Trophoblast cell (in vitro differentiated cells and primary cell): ENCODE data around the gene LRRC2.

ENCODE experiments used
- DNase-seq, 2 donors: peaks; one replicate each; pipeline ENCODE4 v3.0.0-alpha.2; 2016
- H2AFZ ChIP-seq: 2 replicates; pipeline ENCODE4 v1.6.1; 2013; ENCODE audit warnings: low read length, moderate library complexity, mild to moderate bottlenecking; ENCODE audit not compliant: insufficient read depth, poor library complexity
- H2AK5ac ChIP-seq: 2 replicates; pipeline ENCODE4 v1.6.1; 2013; ENCODE audit warnings: mild to moderate bottlenecking, low read length
- H2BK120ac ChIP-seq: 2 replicates; pipeline ENCODE4 v1.6.1; 2013; ENCODE audit warnings: low read length, mild to moderate bottlenecking, moderate library complexity; ENCODE audit not compliant: insufficient read depth, poor library complexity
- H2BK12ac ChIP-seq: 2 replicates; pipeline ENCODE4 v1.6.1; 2013; ENCODE audit warnings: mild to moderate bottlenecking, low read length, moderate library complexity
- H2BK5ac ChIP-seq: 2 replicates; pipeline ENCODE4 v1.6.1; 2013; ENCODE audit warnings: low read length, low read depth, moderate library complexity, mild to moderate bottlenecking; ENCODE audit not compliant: poor library complexity
- H3K14ac ChIP-seq: 2 replicates; pipeline ENCODE4 v1.6.1; 2013; ENCODE audit warnings: mild to moderate bottlenecking, low read length
- H3K18ac ChIP-seq: 2 replicates; pipeline ENCODE4 v1.6.1; 2013; ENCODE audit warnings: mild to moderate bottlenecking, low read length
- H3K23ac ChIP-seq: 2 replicates; pipeline ENCODE4 v1.6.1; 2013; ENCODE audit warnings: low read length
- H3K27ac ChIP-seq: 2 replicates; pipeline ENCODE4 v1.5.1; 2013; ENCODE audit warnings: low read depth, mild to moderate bottlenecking, inconsistent platforms, low read length, moderate library complexity
- H3K27me3 ChIP-seq: 2 replicates; pipeline ENCODE4 v1.6.1; 2013; ENCODE audit warnings: inconsistent platforms, mild to moderate bottlenecking, low read length, moderate library complexity; ENCODE audit not compliant: insufficient read depth
- H3K36me3 ChIP-seq, 2 experiments: 1 replicate in 1 of 2; 2 replicates in 1 of 2; pipeline ENCODE4 v1.6.1; 2013; ENCODE audit warnings: low read length in 2 of 2, mild to moderate bottlenecking in 2 of 2, moderate library complexity in 1 of 2; ENCODE audit not compliant: insufficient read depth in 2 of 2, control insufficient read depth in 1 of 2
- H3K4ac ChIP-seq: 2 replicates; pipeline ENCODE4 v1.6.1; 2013; ENCODE audit warnings: low read depth, mild to moderate bottlenecking, low read length, moderate library complexity
- H3K4me1 ChIP-seq, 2 experiments: 1 replicate in 1 of 2; 2 replicates in 1 of 2; pipeline ENCODE4 v1.6.1; 2013; ENCODE audit warnings: low read length in 2 of 2, mild to moderate bottlenecking in 2 of 2, moderate library complexity in 1 of 2; ENCODE audit not compliant: insufficient read depth in 2 of 2, control insufficient read depth in 1 of 2
- H3K4me2 ChIP-seq: 2 replicates; pipeline ENCODE4 v1.6.1; 2013; ENCODE audit warnings: inconsistent platforms, mild to moderate bottlenecking, low read length, moderate library complexity
- H3K4me3 ChIP-seq: 2 replicates; pipeline ENCODE4 v1.5.1; 2013; ENCODE audit warnings: mild to moderate bottlenecking, low read depth, low read length, inconsistent platforms
- H3K79me1 ChIP-seq: one replicate; pipeline ENCODE4 v1.6.1; 2013; ENCODE audit warnings: low read length
- H3K79me2 ChIP-seq: 2 replicates; pipeline ENCODE4 v1.6.1; 2013; ENCODE audit warnings: low read length, mild to moderate bottlenecking; ENCODE audit not compliant: control insufficient read depth, insufficient read depth, poor library complexity
- H3K9ac ChIP-seq: 2 replicates; pipeline ENCODE4 v1.6.1; 2013; ENCODE audit warnings: mild to moderate bottlenecking, low read length
- H3K9me3 ChIP-seq: 2 replicates; pipeline ENCODE4 v1.6.1; 2013; ENCODE audit warnings: low read depth, mild to moderate bottlenecking, control low read depth, inconsistent platforms, low read length; ENCODE audit not compliant: insufficient read depth
- H4K12ac ChIP-seq: 2 replicates; pipeline ENCODE4 v1.6.1; 2013; ENCODE audit warnings: low read depth, mild to moderate bottlenecking, low read length, moderate library complexity
- H4K8ac ChIP-seq: 2 replicates; pipeline ENCODE4 v1.6.1; 2013; ENCODE audit warnings: low read depth, mild to moderate bottlenecking, low read length, moderate library complexity
- H4K91ac ChIP-seq: one replicate; pipeline ENCODE4 v1.6.1; 2013; ENCODE audit warnings: low read depth, mild to moderate bottlenecking, low read length, moderate library complexity
- WGBS: extraction: QIAGEN DNeasy Blood & Tissue Kit; methylation state at CpG from one replicate; pipeline ENCODE4 v1.1.7; 2013; ENCODE audit warnings: missing lambda C conversion rate; ENCODE audit not compliant: insufficient read length, insufficient coverage; ENCODE audit errors: extremely low coverage; 5-methylcytosine and 5-hydroxymethylcytosine counted together

Gene LRRC2

GRCh38 chr3:46491089-46492070 is 74.7 kb downstream of the LRRC2 start:
- Histone ChIP-seq H4K91ac (no peak overlapping the region), H2AK5ac (no peak overlapping the region), H3K27ac (no peak overlapping the region), H3K9me3 (no peaks in the 10 kb centered on the region), H3K36me3 (no peaks in the 10 kb centered on the region), H2BK120ac (peak overlapping the region; percentile 4), H2BK12ac (no peak overlapping the region), H3K79me1 (peaks cover 2% of the 10 kb centered on the region), H3K4ac (no peak overlapping the region), H3K4me1 (peaks cover 0 to 6% of the 10 kb centered on the region in 2 experiments), H3K14ac (no peak overlapping the region), H2BK5ac (no peak overlapping the region), H3K18ac (no peak overlapping the region), H2AFZ (no peak overlapping the region), H4K12ac (no peak overlapping the region), H3K4me3 (no peak overlapping the region), H3K79me2 (no peaks in the 10 kb centered on the region), H3K4me2 (no peak overlapping the region), H3K27me3 (no peaks in the 10 kb centered on the region), H4K8ac (no peak overlapping the region), H3K23ac (no peak overlapping the region), H3K9ac (no peak overlapping the region)
- no CpG with 5 or more reads among the region's 11 CpGs for WGBS
- DNase-seq: no peak

GRCh38 chr3:46490338-46491084 is 75.6 kb downstream of the LRRC2 start:
- H3K9ac ChIP-seq: no peak overlapping the region
- no peak overlapping the region for H2AFZ ChIP-seq
- no peaks in the 10 kb centered on the region for H3K27me3 ChIP-seq
- no peak overlapping the region for H3K4me3 ChIP-seq
- no peak overlapping the region for H3K23ac ChIP-seq
- H2BK120ac ChIP-seq: no peak overlapping the region
- H4K91ac ChIP-seq: no peak overlapping the region
- no peaks in the 10 kb centered on the region for H3K79me1 ChIP-seq
- no CpG with 5 or more reads among the region's 6 CpGs for WGBS
- H2AK5ac ChIP-seq: no peak overlapping the region
- no peaks in the 10 kb centered on the region for H3K79me2 ChIP-seq
- H3K4ac ChIP-seq: no peak overlapping the region
- no peak overlapping the region for H4K12ac ChIP-seq
- H2BK5ac ChIP-seq: no peak overlapping the region
- no peak overlapping the region for H2BK12ac ChIP-seq
- no peak overlapping the region for H3K18ac ChIP-seq
- H3K9me3 ChIP-seq: no peaks in the 10 kb centered on the region
- H3K14ac ChIP-seq: no peak overlapping the region
- H3K36me3 ChIP-seq: no peaks in the 10 kb centered on the region
- peaks cover 0 to 2% of the 10 kb centered on the region in 2 experiments for H3K4me1 ChIP-seq
- no peak overlapping the region for H3K27ac ChIP-seq
- no peak overlapping the region for H3K4me2 ChIP-seq
- DNase-seq: peak; percentile 66 to 83
- H4K8ac ChIP-seq: no peak overlapping the region

- Histone ChIP-seq H3K79me1 (no peaks in the 10 kb centered on the region), H2AK5ac (no peak overlapping the region), H4K12ac (no peak overlapping the region), H2BK120ac (no peak overlapping the region), H3K14ac (no peak overlapping the region), H3K4me3 (no peak overlapping the region), H3K4me1 (peaks cover 0 to 2% of the 10 kb centered on the region in 2 experiments), H3K9ac (no peak overlapping the region), H3K4me2 (no peak overlapping the region), H4K8ac (no peak overlapping the region), H3K9me3 (peaks cover 2% of the 10 kb centered on the region), H4K91ac (no peak overlapping the region), H2BK5ac (no peak overlapping the region), H2AFZ (no peak overlapping the region), H3K27ac (no peak overlapping the region), H3K23ac (no peak overlapping the region), H3K18ac (no peak overlapping the region), H3K79me2 (no peaks in the 10 kb centered on the region), H3K4ac (no peak overlapping the region), H3K27me3 (no peaks in the 10 kb centered on the region), H2BK12ac (no peak overlapping the region), H3K36me3 (no peaks in the 10 kb centered on the region)
- WGBS: no CpG with 5 or more reads among the region's 1 CpG
- peak; percentile 46 to 78 for DNase-seq
Observed at GRCh38 chr3:46489875-46490274, 76.2 kb downstream of the LRRC2 start.

DNA sequence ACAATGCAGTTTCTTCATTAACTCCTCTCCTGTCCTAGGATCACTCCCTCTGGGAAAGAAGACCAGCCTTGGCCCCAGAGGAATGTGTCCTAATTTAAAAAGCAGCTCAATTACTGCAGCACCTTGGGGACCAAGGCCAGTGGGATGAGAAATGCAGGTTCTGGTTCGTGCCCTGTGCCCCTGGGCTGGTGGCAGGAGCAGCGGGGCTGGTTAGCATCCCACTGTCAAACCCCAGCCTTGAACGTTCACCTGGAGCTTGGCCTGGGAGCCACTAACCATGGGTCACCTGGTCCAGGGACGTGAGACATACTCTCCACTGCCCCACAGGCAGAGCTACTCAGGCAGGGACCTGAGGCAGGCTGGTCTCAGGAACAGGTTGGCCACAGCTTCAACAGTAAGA is 76.7 kb downstream of the LRRC2 start:
- Histone ChIP-seq H3K4me1 (peaks cover 0 to 2% of the 10 kb centered on the region in 2 experiments), H2BK5ac (no peak overlapping the region), H3K18ac (no peak overlapping the region), H3K4me3 (no peak overlapping the region), H3K4ac (no peak overlapping the region), H4K91ac (no peak overlapping the region), H3K27ac (no peak overlapping the region), H2BK12ac (no peak overlapping the region), H2BK120ac (no peak overlapping the region), H3K79me2 (no peaks in the 10 kb centered on the region), H3K36me3 (no peaks in the 10 kb centered on the region), H3K4me2 (no peak overlapping the region), H3K23ac (no peak overlapping the region), H3K14ac (no peak overlapping the region), H3K9ac (no peak overlapping the region), H2AK5ac (no peak overlapping the region), H4K8ac (no peak overlapping the region), H3K27me3 (no peaks in the 10 kb centered on the region), H2AFZ (no peak overlapping the region), H4K12ac (no peak overlapping the region), H3K9me3 (peaks cover 2% of the 10 kb centered on the region), H3K79me1 (no peaks in the 10 kb centered on the region)
- no peak for DNase-seq
- no CpG with 5 or more reads among the region's 4 CpGs for WGBS
